Activated naive CD8-positive, alpha-beta T cell treated with anti-CD3 and anti-CD28 coated beads, Interleukin-2, amount 10 ng/mL, durations not matched to agents 7 days and 5 days (primary cell): ENCODE results near the gene FAT1. TPM values are rescaled to one million over a fixed set of nuclear protein-coding genes. Genes with fewer than 3 reads are reported as not detected.

Experiments used
- ATAC-seq: fragments of 150-1000 bp; cut with Tn5 transposase; one replicate; pipeline ENCODE4 v1.10.0; 2021; ENCODE audit warnings: low read depth, moderate library complexity
- POLR2A ChIA-PET: fragments of 350-600 bp; sonication (Branson Sonifier 250); formaldehyde crosslinking; loops from one replicate; lab custom pipeline; 2021; ENCODE audit warnings: antibody characterized with exemption; lab: Charles Lee
- DNase-seq: peaks from one replicate; pipeline ENCODE4 v3.0.0; 2021
- H3K27ac Mint-ChIP-seq: one replicate; pipeline ENCODE4 v1.8.0; 2022; ENCODE audit warnings: mild to moderate bottlenecking, mixed read lengths
- H3K27me3 Mint-ChIP-seq: one replicate; pipeline ENCODE4 v1.8.0; 2022; ENCODE audit warnings: mild to moderate bottlenecking, moderate library complexity, mixed read lengths
- H3K36me3 Mint-ChIP-seq: one replicate; pipeline ENCODE4 v1.8.0; 2021; ENCODE audit warnings: mild to moderate bottlenecking, mixed read lengths
- H3K4me1 Mint-ChIP-seq: one replicate; pipeline ENCODE4 v1.8.0; 2021; ENCODE audit warnings: mixed read lengths
- H3K4me3 Mint-ChIP-seq: one replicate; pipeline ENCODE4 v1.8.0; 2022; ENCODE audit warnings: mild to moderate bottlenecking, moderate library complexity, mixed read lengths
- H3K9me3 Mint-ChIP-seq: one replicate; pipeline ENCODE4 v1.8.0; 2021; ENCODE audit warnings: mixed read lengths
- total RNA-seq, 2 experiments: library from RNA; stranded (reverse); gene quantifications; one replicate each; pipeline ENCODE4 v1.2.3, GENCODE V29; 2021

The FAT1 gene
- total RNA-seq, 2 experiments from 2014 or later: not detected

GRCh38 chr4:186704057-186704456 lies 19.6 kb downstream of the FAT1 start:
- no peaks in the 10 kb centered on the region for H3K27me3 Mint-ChIP-seq
- H3K9me3 Mint-ChIP-seq: peaks cover 3% of the 10 kb centered on the region
- no peaks in the 10 kb centered on the region for H3K4me1 Mint-ChIP-seq
- no peaks in the 10 kb centered on the region for H3K36me3 Mint-ChIP-seq
- DNase-seq: no peak
- no peak for ATAC-seq
- H3K27ac Mint-ChIP-seq: no peak overlapping the region
- POLR2A ChIA-PET: no interaction called here
- no peak overlapping the region for H3K4me3 Mint-ChIP-seq

- DNase-seq (no peak), ATAC-seq (no peak)
- Mint-ChIP-seq H3K27me3 (no peaks in the 10 kb centered on the region), H3K27ac (no peak overlapping the region), H3K4me1 (no peaks in the 10 kb centered on the region), H3K36me3 (no peaks in the 10 kb centered on the region), H3K9me3 (peaks cover 3% of the 10 kb centered on the region), H3K4me3 (no peak overlapping the region)
- POLR2A ChIA-PET: no interaction called here
Measured at GRCh38 chr4:186703510-186703909, 20.1 kb downstream of the FAT1 start.

GRCh38 chr4:186702940-186703339 lies 20.7 kb downstream of the FAT1 start:
- Mint-ChIP-seq H3K27ac (no peak overlapping the region), H3K36me3 (no peaks in the 10 kb centered on the region), H3K4me3 (no peak overlapping the region), H3K9me3 (peaks cover 3% of the 10 kb centered on the region), H3K4me1 (no peaks in the 10 kb centered on the region), H3K27me3 (no peaks in the 10 kb centered on the region)
- ATAC-seq (no peak), DNase-seq (no peak)
- POLR2A ChIA-PET: no interaction called here

- DNase-seq (no peak), ATAC-seq (no peak)
- POLR2A ChIA-PET: no interaction called here
- H3K4me3 Mint-ChIP-seq: no peak overlapping the region
- H3K27ac Mint-ChIP-seq: no peak overlapping the region
- no peaks in the 10 kb centered on the region for H3K27me3 Mint-ChIP-seq
- H3K4me1 Mint-ChIP-seq: no peaks in the 10 kb centered on the region
- peaks cover 3% of the 10 kb centered on the region for H3K9me3 Mint-ChIP-seq
- H3K36me3 Mint-ChIP-seq: no peaks in the 10 kb centered on the region
Measured at GRCh38 chr4:186702297-186702696, 21.4 kb downstream of the FAT1 start.

- no peak for DNase-seq
- Mint-ChIP-seq H3K36me3 (no peaks in the 10 kb centered on the region), H3K9me3 (peaks cover 3% of the 10 kb centered on the region), H3K4me1 (no peaks in the 10 kb centered on the region), H3K27ac (no peak overlapping the region), H3K27me3 (no peaks in the 10 kb centered on the region), H3K4me3 (no peak overlapping the region)
- POLR2A ChIA-PET: no interaction called here
- no peak for ATAC-seq
Measured at GRCh38 chr4:186701788-186702187, 21.9 kb downstream of the FAT1 start.

GRCh38 chr4:186701273-186701672 lies 22.4 kb downstream of the FAT1 start:
- H3K4me3 Mint-ChIP-seq: no peak overlapping the region
- no peaks in the 10 kb centered on the region for H3K36me3 Mint-ChIP-seq
- H3K4me1 Mint-ChIP-seq: no peaks in the 10 kb centered on the region
- ATAC-seq (no peak), DNase-seq (no peak)
- no peaks in the 10 kb centered on the region for H3K27me3 Mint-ChIP-seq
- H3K27ac Mint-ChIP-seq: no peak overlapping the region
- POLR2A ChIA-PET: no interaction called here
- H3K9me3 Mint-ChIP-seq: peaks cover 3% of the 10 kb centered on the region

- Mint-ChIP-seq H3K4me3 (no peak overlapping the region), H3K4me1 (no peaks in the 10 kb centered on the region), H3K27me3 (no peaks in the 10 kb centered on the region), H3K27ac (no peak overlapping the region), H3K36me3 (no peaks in the 10 kb centered on the region), H3K9me3 (peaks cover 3% of the 10 kb centered on the region)
- ATAC-seq (no peak), DNase-seq (no peak)
- POLR2A ChIA-PET: no interaction called here
Measured at GRCh38 chr4:186700746-186701145, 22.9 kb downstream of the FAT1 start.

GRCh38 chr4:186699881-186700397 lies 23.7 kb downstream of the FAT1 start:
- peaks cover 3% of the 10 kb centered on the region for H3K9me3 Mint-ChIP-seq
- no peaks in the 10 kb centered on the region for H3K4me1 Mint-ChIP-seq
- no peaks in the 10 kb centered on the region for H3K27me3 Mint-ChIP-seq
- ATAC-seq (no peak), DNase-seq (no peak)
- H3K36me3 Mint-ChIP-seq: no peaks in the 10 kb centered on the region
- POLR2A ChIA-PET: no interaction called here
- H3K27ac Mint-ChIP-seq: no peak overlapping the region
- H3K4me3 Mint-ChIP-seq: no peak overlapping the region

GRCh38 chr4:186699298-186699697 lies 24.4 kb downstream of the FAT1 start:
- H3K36me3 Mint-ChIP-seq: no peaks in the 10 kb centered on the region
- DNase-seq: no peak
- H3K4me3 Mint-ChIP-seq: no peak overlapping the region
- POLR2A ChIA-PET: no interaction called here
- H3K9me3 Mint-ChIP-seq: peaks cover 3% of the 10 kb centered on the region
- no peak overlapping the region for H3K27ac Mint-ChIP-seq
- ATAC-seq: no peak
- H3K4me1 Mint-ChIP-seq: no peaks in the 10 kb centered on the region
- H3K27me3 Mint-ChIP-seq: no peaks in the 10 kb centered on the region

- H3K4me1 Mint-ChIP-seq: no peaks in the 10 kb centered on the region
- POLR2A ChIA-PET: no interaction called here
- H3K27me3 Mint-ChIP-seq: no peaks in the 10 kb centered on the region
Measured at GRCh38 chr4:186698525-186698924, 25.1 kb downstream of the FAT1 start.

GRCh38 chr4:186698028-186698427 lies 25.6 kb downstream of the FAT1 start:
- Mint-ChIP-seq H3K4me3 (no peak overlapping the region), H3K36me3 (no peaks in the 10 kb centered on the region)
- ATAC-seq: no peak

More at GRCh38 chr4:186698525-186698924, 25.1 kb downstream of the FAT1 start:
- Mint-ChIP-seq H3K36me3 (no peaks in the 10 kb centered on the region), H3K4me3 (no peak overlapping the region), H3K27ac (no peak overlapping the region), H3K9me3 (peaks cover 6% of the 10 kb centered on the region)
- ATAC-seq (no peak), DNase-seq (no peak)

GRCh38 chr4:186695392-186695791 lies 28.3 kb downstream of the FAT1 start:
- DNase-seq (no peak), ATAC-seq (no peak)
- H3K4me1 Mint-ChIP-seq: no peaks in the 10 kb centered on the region
- no peaks in the 10 kb centered on the region for H3K36me3 Mint-ChIP-seq
- H3K9me3 Mint-ChIP-seq: peaks cover 4% of the 10 kb centered on the region
- H3K27me3 Mint-ChIP-seq: no peaks in the 10 kb centered on the region
- POLR2A ChIA-PET: no interaction called here
- no peak overlapping the region for H3K4me3 Mint-ChIP-seq
- no peak overlapping the region for H3K27ac Mint-ChIP-seq

More at GRCh38 chr4:186698028-186698427, 25.6 kb downstream of the FAT1 start:
- no peaks in the 10 kb centered on the region for H3K27me3 Mint-ChIP-seq
- H3K27ac Mint-ChIP-seq: no peak overlapping the region
- H3K4me1 Mint-ChIP-seq: no peaks in the 10 kb centered on the region
- POLR2A ChIA-PET: no interaction called here
- peaks cover 5% of the 10 kb centered on the region for H3K9me3 Mint-ChIP-seq
- no peak for DNase-seq

GRCh38 chr4:186693894-186694293 lies 29.8 kb downstream of the FAT1 start:
- Mint-ChIP-seq H3K4me1 (no peaks in the 10 kb centered on the region), H3K27ac (no peak overlapping the region), H3K4me3 (no peak overlapping the region)

GRCh38 chr4:186693159-186693815 lies 30.4 kb downstream of the FAT1 start:
- no peaks in the 10 kb centered on the region for H3K36me3 Mint-ChIP-seq
- H3K4me3 Mint-ChIP-seq: no peak overlapping the region
- ATAC-seq (no peak), DNase-seq (no peak)
- no peaks in the 10 kb centered on the region for H3K4me1 Mint-ChIP-seq
- no peak overlapping the region for H3K27ac Mint-ChIP-seq
- POLR2A ChIA-PET: no interaction called here
- H3K27me3 Mint-ChIP-seq: no peaks in the 10 kb centered on the region
- H3K9me3 Mint-ChIP-seq: peaks cover 3% of the 10 kb centered on the region

More at GRCh38 chr4:186693894-186694293, 29.8 kb downstream of the FAT1 start:
- POLR2A ChIA-PET: no interaction called here
- DNase-seq (no peak), ATAC-seq (no peak)
- peaks cover 3% of the 10 kb centered on the region for H3K9me3 Mint-ChIP-seq
- no peaks in the 10 kb centered on the region for H3K36me3 Mint-ChIP-seq
- no peaks in the 10 kb centered on the region for H3K27me3 Mint-ChIP-seq
